GM12875 (cell line): ENCODE data around the gene DHTKD1.

Experiments
- H3K4me3 ChIP-seq: one replicate; pipeline ENCODE4 v1.5.1; 2011; ENCODE audit warnings: low read depth, low read length, control low read depth
- CTCF ChIP-seq: IDR thresholded peaks from 2 replicates; pipeline ENCODE4 v1.5.1; 2011; ENCODE audit warnings: low read depth, mild to moderate bottlenecking, control low read depth, inconsistent platforms, low read length, moderate library complexity, borderline replicate concordance; ENCODE audit not compliant: insufficient read depth

The DHTKD1 gene

GRCh38 chr10:12031404-12031803 is 37.4 kb upstream of the DHTKD1 start:
- no peak for TF ChIP-seq CTCF
- no peak overlapping the region for H3K4me3 ChIP-seq

- no peak for TF ChIP-seq CTCF
- no peak overlapping the region for H3K4me3 ChIP-seq
Measured at GRCh38 chr10:12036073-12036655, 32.6 kb upstream of the DHTKD1 start.

GRCh38 chr10:12041766-12042408 is 26.9 kb upstream of the DHTKD1 start:
- TF ChIP-seq CTCF: no peak
- H3K4me3 ChIP-seq: peak overlapping the region; percentile 98

- no peak for TF ChIP-seq CTCF
- H3K4me3 ChIP-seq: peak overlapping the region; percentile 98
Measured at GRCh38 chr10:12042409-12042796, 26.4 kb upstream of the DHTKD1 start.

GRCh38 chr10:12042797-12043651 is 25.7 kb upstream of the DHTKD1 start, which contains the start of gene UPF2:
TSS of gene UPF2 (minus strand) at chr10:12042809. CDS start at chr10:12035423, 7,386 bp downstream.
- no peak for TF ChIP-seq CTCF
- peak within 1 kb of the TSS; percentile 98 for H3K4me3 ChIP-seq

- H3K4me3 ChIP-seq: no peak overlapping the region
- no peak for TF ChIP-seq CTCF
Measured at GRCh38 chr10:12045596-12045995, 23.2 kb upstream of the DHTKD1 start.

- no peak overlapping the region for H3K4me3 ChIP-seq
- no peak for TF ChIP-seq CTCF
Measured at GRCh38 chr10:12048547-12048946, 20.2 kb upstream of the DHTKD1 start.
